AG10803 (cell line): Measurements from ENCODE around the gene SCN2A.
"Not testable (repeated sequence)": the region's sequence is repeated elsewhere in the genome, so short reads cannot be mapped to it uniquely, and the experiment has no call there.

ENCODE experiments used
- DNase-seq: peaks from one replicate; pipeline ENCODE4 v3.0.0; 2010; ENCODE audit warnings: low read depth
- H3K4me3 ChIP-seq: 2 replicates; pipeline ENCODE4 v1.5.1; 2011; ENCODE audit warnings: mild to moderate bottlenecking, low read length, control low read depth
- CTCF ChIP-seq: conservative IDR thresholded peaks from 2 replicates; pipeline ENCODE4 v1.5.1; 2011; ENCODE audit warnings: mild to moderate bottlenecking, low read length, control low read depth, inconsistent platforms

The SCN2A gene

GRCh38 chr2:165391791-165392190, 152.6 kb downstream of the SCN2A start:
- H3K4me3 ChIP-seq = no peak overlapping the region
- DNase-seq = no peak
- TF ChIP-seq CTCF = no peak

- H3K4me3 ChIP-seq, DNase-seq: not testable (repeated sequence)
These were observed 159.4 kb downstream of the SCN2A start for GRCh38 chr2:165398603-165399002.

- peak; percentile 78 for DNase-seq
- peak; percentile 85 for TF ChIP-seq CTCF
- no peak overlapping the region for H3K4me3 ChIP-seq
These were observed 162.2 kb downstream of the SCN2A start for GRCh38 chr2:165401285-165401852.

GRCh38 chr2:165402162-165402561, 162.9 kb downstream of the SCN2A start:
- H3K4me3 ChIP-seq = no peak overlapping the region
- no peak for TF ChIP-seq CTCF
- no peak for DNase-seq

GRCh38 chr2:165406173-165406572, 167.0 kb downstream of the SCN2A start:
- no peak overlapping the region for H3K4me3 ChIP-seq
- TF ChIP-seq CTCF = no peak
- DNase-seq = no peak

GRCh38 chr2:165407466-165407865, 168.3 kb downstream of the SCN2A start:
- no peak for TF ChIP-seq CTCF
- DNase-seq = no peak
- no peak overlapping the region for H3K4me3 ChIP-seq

- no peak overlapping the region for H3K4me3 ChIP-seq
- peak; percentile 2 for DNase-seq
- TF ChIP-seq CTCF = no peak
These were observed 169.0 kb downstream of the SCN2A start for GRCh38 chr2:165408186-165408585.

GRCh38 chr2:165410276-165410675, 171.1 kb downstream of the SCN2A start:
- DNase-seq = no peak
- no peak for TF ChIP-seq CTCF
- H3K4me3 ChIP-seq = no peak overlapping the region
